SU-DHL-6 (cell line): ENCODE results near the gene CECR2.

ENCODE experiments used
- H2AFZ ChIP-seq: fragments of 200-600 bp; sonication (generic); 2 replicates; pipeline ENCODE4 v1.6.1; 2014; ENCODE audit warnings: low read depth, mild to moderate bottlenecking, moderate library complexity, mixed read lengths, antibody characterized with exemption, low read length; ENCODE audit not compliant: severe bottlenecking
- H3F3A ChIP-seq: fragments of 200-600 bp; shearing (Covaris generic); 2 replicates; pipeline ENCODE4 v1.6.0; 2016; ENCODE audit warnings: antibody characterized with exemption, mild to moderate bottlenecking; ENCODE audit not compliant: insufficient read depth
- H3K27ac ChIP-seq: fragments of 200-600 bp; sonication (generic); 2 replicates; pipeline ENCODE4 v1.5.1; 2016; ENCODE audit warnings: low read depth, mild to moderate bottlenecking, low read length, moderate library complexity, mixed read lengths
- H3K27me3 ChIP-seq: fragments of 200-600 bp; sonication (generic), shearing (Covaris generic); 2 replicates; pipeline ENCODE4 v1.6.0; 2014; ENCODE audit warnings: mild to moderate bottlenecking, low read length
- H3K36me3 ChIP-seq: fragments of 200-600 bp; sonication (generic); 2 replicates; pipeline ENCODE4 v1.6.1; 2014; ENCODE audit warnings: mild to moderate bottlenecking, low read length, mixed read lengths
- H3K4me2 ChIP-seq: fragments of 300-600, 200-600 bp; shearing (Covaris generic), sonication (generic); 2 replicates; pipeline ENCODE4 v1.6.0; 2014; ENCODE audit warnings: low read length, low read depth, mild to moderate bottlenecking; ENCODE audit not compliant: poor library complexity, severe bottlenecking
- H3K4me3 ChIP-seq: fragments of 200-600 bp; sonication (generic); 2 replicates; pipeline ENCODE4 v1.5.1; 2014; ENCODE audit warnings: antibody characterized with exemption, low read length, mild to moderate bottlenecking, mixed read lengths; ENCODE audit not compliant: insufficient read depth, poor library complexity, severe bottlenecking
- H3K79me2 ChIP-seq: fragments of 200-600 bp; sonication (generic); 2 replicates; pipeline ENCODE4 v1.6.1; 2014; ENCODE audit warnings: mild to moderate bottlenecking, low read length, moderate library complexity; ENCODE audit not compliant: insufficient read depth
- H3K9ac ChIP-seq: fragments of 200-600 bp; sonication (generic); 2 replicates; pipeline ENCODE4 v1.7.0; 2014; ENCODE audit warnings: mild to moderate bottlenecking, low read length
- H3K9me2 ChIP-seq: fragments of 200-600 bp; sonication (generic); replicated peaks from 2 replicates; pipeline ENCODE4 v1.6.1; 2014; ENCODE audit warnings: low read length; ENCODE audit not compliant: insufficient read depth
- H3K9me3 ChIP-seq: fragments of 200-600 bp; sonication (generic); 2 replicates; pipeline ENCODE4 v1.6.1; 2014; ENCODE audit warnings: low read length, mixed read lengths; ENCODE audit not compliant: insufficient read depth
- H4K20me1 ChIP-seq: fragments of 200-600 bp; sonication (generic); 2 replicates; pipeline ENCODE4 v1.6.1; 2014; ENCODE audit warnings: low read depth, mild to moderate bottlenecking, antibody characterized with exemption, low read length, moderate library complexity, mixed read lengths
- CTCF ChIP-seq: fragments of 200-600 bp; sonication (generic); IDR thresholded peaks from one replicate; pipeline ENCODE4 v1.5.1; 2017; ENCODE audit warnings: antibody characterized with exemption, mild to moderate bottlenecking, low read length, moderate library complexity; ENCODE audit not compliant: insufficient read depth, poor library complexity, severe bottlenecking
- EZH2phosphoT487 ChIP-seq: fragments of 200-600 bp; sonication (generic), shearing (Covaris generic); conservative IDR thresholded peaks from 2 replicates; pipeline ENCODE4 v1.6.1; 2018; ENCODE audit warnings: mild to moderate bottlenecking, antibody characterized with exemption, low read length, moderate library complexity, mixed read lengths

The CECR2 gene

GRCh38 chr22:17396516-17396915 lies 27.3 kb downstream of the CECR2 start:
- H3K27me3 ChIP-seq = no peaks in the 10 kb centered on the region

GRCh38 chr22:17397756-17398547 lies 28.7 kb downstream of the CECR2 start:
- no peaks in the 10 kb centered on the region for H3K36me3 ChIP-seq
- H3K9me3 ChIP-seq = no peaks in the 10 kb centered on the region
- H3F3A ChIP-seq = no peaks in the 10 kb centered on the region
- no peaks in the 10 kb centered on the region for H3K9me2 ChIP-seq
- no peaks in the 10 kb centered on the region for H4K20me1 ChIP-seq
- H3K79me2 ChIP-seq = no peaks in the 10 kb centered on the region
- no peak overlapping the region for H3K9ac ChIP-seq
- TF ChIP-seq CTCF = no peak
- TF ChIP-seq EZH2phosphoT487 = no peak
- H3K27ac ChIP-seq = no peak overlapping the region
- H3K27me3 ChIP-seq = no peaks in the 10 kb centered on the region
- no peak overlapping the region for H2AFZ ChIP-seq
- no peak overlapping the region for H3K4me3 ChIP-seq
- no peak overlapping the region for H3K4me2 ChIP-seq

More at GRCh38 chr22:17396516-17396915, 27.3 kb downstream of the CECR2 start:
- H3K27ac ChIP-seq = no peak overlapping the region
- no peak for TF ChIP-seq EZH2phosphoT487
- no peak for TF ChIP-seq CTCF
- H2AFZ ChIP-seq = no peak overlapping the region
- H3K4me3 ChIP-seq = no peak overlapping the region
- H3K9ac ChIP-seq = no peak overlapping the region
- H3K79me2 ChIP-seq = no peaks in the 10 kb centered on the region
- no peaks in the 10 kb centered on the region for H4K20me1 ChIP-seq
- no peaks in the 10 kb centered on the region for H3K36me3 ChIP-seq
- no peaks in the 10 kb centered on the region for H3F3A ChIP-seq
- H3K9me3 ChIP-seq = no peaks in the 10 kb centered on the region
- H3K9me2 ChIP-seq = no peaks in the 10 kb centered on the region
- H3K4me2 ChIP-seq = no peak overlapping the region

- Histone ChIP-seq H3K9ac (no peak overlapping the region), H3K9me3 (no peaks in the 10 kb centered on the region), H4K20me1 (no peaks in the 10 kb centered on the region), H2AFZ (no peak overlapping the region), H3K27ac (no peak overlapping the region), H3F3A (no peaks in the 10 kb centered on the region), H3K4me2 (no peak overlapping the region), H3K4me3 (no peak overlapping the region), H3K79me2 (no peaks in the 10 kb centered on the region), H3K36me3 (no peaks in the 10 kb centered on the region), H3K9me2 (no peaks in the 10 kb centered on the region), H3K27me3 (no peaks in the 10 kb centered on the region)
- TF ChIP-seq CTCF (no peak), EZH2phosphoT487 (no peak)
Observed at GRCh38 chr22:17400305-17400704, 31.0 kb downstream of the CECR2 start.
